ENCODE results near the gene GAL3ST2.
"Not testable (repeated sequence)": the region's sequence is repeated elsewhere in the genome, so short reads cannot be mapped to it uniquely, and the experiment has no call there.

GAL3ST2 gene

GRCh38 chr2:241814643-241815476 lies 38.2 kb downstream of the GAL3ST2 start:
- no peak for DNase-seq (ENCODE audit: low read depth)
- no peak for TF ChIP-seq CTCF (IDR thresholded peaks at IDR 0.05; ENCODE audit: control insufficient read depth, extremely low read depth, insufficient read depth)
- H3K4me3 ChIP-seq (ENCODE audit: low read depth, low read length): no peak overlapping the region

- H3K4me3 ChIP-seq (ENCODE audit: low read depth, low read length): no peak overlapping the region
- DNase-seq (ENCODE audit: low read depth): no peak
Observed at GRCh38 chr2:241815477-241816430, 39.1 kb downstream of the GAL3ST2 start.

GRCh38 chr2:241816431-241817121 lies 40.0 kb downstream of the GAL3ST2 start:
- no peak for TF ChIP-seq CTCF (IDR thresholded peaks at IDR 0.05; ENCODE audit: control insufficient read depth, extremely low read depth, insufficient read depth)
- H3K4me3 ChIP-seq (ENCODE audit: low read depth, low read length): no peak overlapping the region
- DNase-seq (ENCODE audit: low read depth): no peak

More at GRCh38 chr2:241815477-241816430, 39.1 kb downstream of the GAL3ST2 start:
- TF ChIP-seq CTCF (IDR thresholded peaks at IDR 0.05; ENCODE audit: control insufficient read depth, extremely low read depth, insufficient read depth): no peak

GRCh38 chr2:241817126-241817820 lies 40.7 kb downstream of the GAL3ST2 start:
- TF ChIP-seq CTCF (IDR thresholded peaks at IDR 0.05; ENCODE audit: control insufficient read depth, extremely low read depth, insufficient read depth): no peak
- DNase-seq (ENCODE audit: low read depth): no peak

GRCh38 chr2:241817821-241818215 lies 41.2 kb downstream of the GAL3ST2 start:
- not testable (repeated sequence) for H3K4me3 ChIP-seq (ENCODE audit: low read depth, low read length)

More at GRCh38 chr2:241817126-241817820, 40.7 kb downstream of the GAL3ST2 start:
- H3K4me3 ChIP-seq (ENCODE audit: low read depth, low read length): no peak overlapping the region

GRCh38 chr2:241818229-241818942 lies 41.8 kb downstream of the GAL3ST2 start:
- no peak overlapping the region for H3K4me3 ChIP-seq (ENCODE audit: low read depth, low read length)
- no peak for DNase-seq (ENCODE audit: low read depth)
- TF ChIP-seq CTCF (IDR thresholded peaks at IDR 0.05; ENCODE audit: control insufficient read depth, extremely low read depth, insufficient read depth): no peak

More at GRCh38 chr2:241817821-241818215, 41.2 kb downstream of the GAL3ST2 start:
- DNase-seq (ENCODE audit: low read depth): not testable (repeated sequence)
